ENCODE data around the gene HTR3C.
"Not testable (repeated sequence)": the region's sequence is repeated elsewhere in the genome, so short reads cannot be mapped to it uniquely, and the experiment has no call there.

Gene HTR3C, protein sequence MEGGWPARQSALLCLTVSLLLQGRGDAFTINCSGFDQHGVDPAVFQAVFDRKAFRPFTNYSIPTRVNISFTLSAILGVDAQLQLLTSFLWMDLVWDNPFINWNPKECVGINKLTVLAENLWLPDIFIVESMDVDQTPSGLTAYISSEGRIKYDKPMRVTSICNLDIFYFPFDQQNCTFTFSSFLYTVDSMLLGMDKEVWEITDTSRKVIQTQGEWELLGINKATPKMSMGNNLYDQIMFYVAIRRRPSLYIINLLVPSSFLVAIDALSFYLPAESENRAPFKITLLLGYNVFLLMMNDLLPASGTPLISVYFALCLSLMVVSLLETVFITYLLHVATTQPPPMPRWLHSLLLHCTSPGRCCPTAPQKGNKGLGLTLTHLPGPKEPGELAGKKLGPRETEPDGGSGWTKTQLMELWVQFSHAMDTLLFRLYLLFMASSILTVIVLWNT

DNA sequence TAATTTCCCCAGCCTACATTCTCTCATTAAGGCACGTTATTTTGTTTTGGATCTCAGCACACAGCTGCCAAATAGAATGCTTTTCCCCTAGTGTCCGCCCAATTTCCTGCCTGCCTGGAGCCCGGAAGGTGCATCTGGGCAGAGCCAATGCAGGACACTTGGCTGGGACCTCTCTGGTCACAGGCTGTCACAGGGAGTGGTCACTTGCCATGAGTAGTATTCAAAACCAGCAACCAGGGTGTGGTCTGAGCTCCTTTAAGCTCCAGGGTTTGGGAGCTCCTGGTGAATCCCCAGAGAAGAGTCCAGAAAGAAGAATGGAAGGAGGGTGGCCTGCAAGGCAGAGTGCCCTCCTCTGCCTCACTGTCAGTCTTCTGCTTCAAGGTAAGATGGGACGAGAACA is at the start of gene HTR3C:
HTR3C (plus strand) TSS at position 281 of the 400 bp plus-strand sequence; CDS start at position 315, 34 bp downstream.
- no peak within 1 kb of the TSS for H3K4me3 ChIP-seq (ENCODE audit: low read depth, low read length)
- TF ChIP-seq, protein P1, sequence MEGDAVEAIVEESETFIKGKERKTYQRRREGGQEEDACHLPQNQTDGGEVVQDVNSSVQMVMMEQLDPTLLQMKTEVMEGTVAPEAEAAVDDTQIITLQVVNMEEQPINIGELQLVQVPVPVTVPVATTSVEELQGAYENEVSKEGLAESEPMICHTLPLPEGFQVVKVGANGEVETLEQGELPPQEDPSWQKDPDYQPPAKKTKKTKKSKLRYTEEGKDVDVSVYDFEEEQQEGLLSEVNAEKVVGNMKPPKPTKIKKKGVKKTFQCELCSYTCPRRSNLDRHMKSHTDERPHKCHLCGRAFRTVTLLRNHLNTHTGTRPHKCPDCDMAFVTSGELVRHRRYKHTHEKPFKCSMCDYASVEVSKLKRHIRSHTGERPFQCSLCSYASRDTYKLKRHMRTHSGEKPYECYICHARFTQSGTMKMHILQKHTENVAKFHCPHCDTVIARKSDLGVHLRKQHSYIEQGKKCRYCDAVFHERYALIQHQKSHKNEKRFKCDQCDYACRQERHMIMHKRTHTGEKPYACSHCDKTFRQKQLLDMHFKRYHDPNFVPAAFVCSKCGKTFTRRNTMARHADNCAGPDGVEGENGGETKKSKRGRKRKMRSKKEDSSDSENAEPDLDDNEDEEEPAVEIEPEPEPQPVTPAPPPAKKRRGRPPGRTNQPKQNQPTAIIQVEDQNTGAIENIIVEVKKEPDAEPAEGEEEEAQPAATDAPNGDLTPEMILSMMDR (IDR thresholded peaks at IDR 0.05; ENCODE audit: low read depth, low read length), result no peak

DNA sequence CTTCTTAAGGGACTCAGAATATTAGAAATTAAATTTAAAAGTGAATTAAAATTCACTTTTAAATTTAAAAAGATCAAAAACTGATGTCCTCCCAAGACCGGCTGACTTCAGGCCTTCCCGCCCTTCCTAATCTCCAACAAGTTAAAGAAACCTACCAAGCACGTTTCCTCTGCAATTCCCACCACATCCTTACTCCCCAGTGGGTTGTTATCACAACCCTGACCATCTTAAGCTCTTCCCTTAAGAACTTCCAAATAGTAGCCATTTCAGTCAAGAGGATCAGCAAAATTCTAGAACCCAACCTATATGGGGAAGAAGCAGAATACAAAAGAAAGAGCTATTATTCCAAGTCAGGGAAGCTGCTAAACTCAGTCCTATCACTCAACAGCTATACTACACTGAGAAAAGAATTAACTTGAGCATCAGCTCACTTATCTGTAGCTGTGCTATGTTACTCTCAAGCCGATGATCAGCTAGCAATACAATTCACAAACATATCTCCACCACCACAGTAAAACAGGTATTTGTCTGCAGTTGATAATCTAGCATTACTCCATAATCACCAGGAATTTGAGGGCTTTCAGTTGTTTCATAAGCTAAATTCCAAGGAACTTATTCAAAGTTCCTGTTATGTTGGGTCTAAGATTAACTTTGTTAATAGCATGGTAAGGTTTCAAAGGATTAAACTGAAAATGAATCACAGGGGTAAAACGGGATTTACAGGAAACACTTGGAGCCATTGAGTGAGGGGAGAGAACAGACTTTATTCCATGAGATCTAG is 49.5 kb upstream of the HTR3C start:
- TF ChIP-seq, protein P1 (IDR thresholded peaks at IDR 0.05; ENCODE audit: low read depth, low read length), result no peak
- H3K4me3 ChIP-seq (ENCODE audit: low read depth, low read length), result no peak overlapping the region

DNA sequence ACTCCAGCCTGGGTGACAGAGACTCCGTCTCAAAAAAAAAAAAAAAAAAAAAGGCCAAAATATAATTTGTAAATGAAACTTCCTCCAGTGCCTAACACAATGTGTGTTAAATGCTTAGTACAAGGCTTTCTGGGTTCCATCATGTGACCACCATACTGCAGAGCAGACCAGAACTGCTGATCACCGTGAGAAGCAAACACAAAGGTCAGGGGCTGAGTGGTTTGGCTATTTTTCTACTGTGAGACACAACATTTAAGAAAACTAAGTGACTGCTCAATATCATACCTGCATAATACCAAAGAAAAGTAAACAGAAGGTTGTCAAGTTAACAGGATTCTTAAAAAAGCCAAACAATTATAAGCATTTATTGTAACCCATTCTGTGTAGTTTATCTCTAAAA is 48.4 kb upstream of the HTR3C start:
- H3K4me3 ChIP-seq (ENCODE audit: low read depth, low read length), result no peak overlapping the region
- TF ChIP-seq, protein P1 (IDR thresholded peaks at IDR 0.05; ENCODE audit: low read depth, low read length), result no peak

DNA sequence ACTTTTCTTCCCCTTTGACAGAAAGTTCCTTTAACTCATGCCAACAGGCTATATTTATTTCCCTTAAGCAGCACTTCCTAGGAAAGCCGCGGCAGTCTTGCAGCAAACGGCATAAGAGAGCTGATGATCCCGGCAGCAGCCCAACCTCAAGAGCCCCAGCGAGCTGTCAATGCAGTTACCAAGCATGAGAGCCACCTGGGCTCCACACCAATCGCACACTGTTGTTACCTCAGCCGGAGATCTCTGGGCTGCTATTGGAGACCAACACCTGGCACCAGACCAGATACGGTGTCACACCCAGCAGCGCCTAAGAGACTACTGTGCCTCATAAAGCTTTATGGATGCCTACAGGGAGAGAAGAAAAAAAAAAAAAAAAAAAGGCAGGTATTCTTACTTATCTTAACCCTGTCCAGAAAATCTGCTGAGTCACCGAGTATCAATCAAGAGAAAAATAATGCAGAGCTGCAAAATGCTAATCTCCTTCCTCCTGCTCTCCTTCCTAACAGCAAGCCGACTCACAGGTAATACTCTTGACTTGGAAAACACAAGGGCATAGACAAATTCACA is 46.8 kb upstream of the HTR3C start:
- H3K4me3 ChIP-seq (ENCODE audit: low read depth, low read length), result no peak overlapping the region
- TF ChIP-seq, protein P1 (IDR thresholded peaks at IDR 0.05; ENCODE audit: low read depth, low read length), result no peak

DNA sequence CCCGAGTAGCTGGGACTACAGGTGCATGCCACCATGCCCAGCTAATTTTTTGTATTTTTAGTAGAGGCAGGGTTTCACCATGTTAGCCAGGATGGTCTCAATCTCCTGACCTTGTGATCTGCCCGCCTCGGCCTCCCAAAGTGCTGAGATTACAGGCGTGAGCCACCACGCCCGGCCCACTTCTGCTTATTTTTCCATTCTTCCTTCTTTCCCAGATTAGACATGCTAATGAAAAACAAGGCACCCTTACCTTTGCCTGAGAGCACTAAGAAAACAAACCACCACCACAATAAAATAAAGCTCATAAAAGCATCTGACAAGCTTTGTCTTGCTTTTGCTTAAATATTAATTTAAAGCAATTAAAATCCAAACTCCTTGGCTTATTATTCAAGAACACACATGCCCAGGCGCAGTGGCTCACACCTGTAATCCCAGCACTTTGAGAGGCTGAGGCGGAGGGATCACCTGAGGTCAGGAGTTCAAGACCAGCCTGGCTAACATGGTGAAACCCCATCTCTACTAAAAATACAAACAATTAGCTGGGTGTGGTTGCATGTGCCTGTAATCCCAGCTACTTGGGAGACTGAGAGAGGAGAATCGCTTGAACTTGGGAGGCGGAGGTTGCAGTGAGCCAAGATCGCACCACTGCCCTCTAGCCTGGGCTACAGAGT is 45.6 kb upstream of the HTR3C start:
- not testable (repeated sequence) for H3K4me3 ChIP-seq (ENCODE audit: low read depth, low read length)

DNA sequence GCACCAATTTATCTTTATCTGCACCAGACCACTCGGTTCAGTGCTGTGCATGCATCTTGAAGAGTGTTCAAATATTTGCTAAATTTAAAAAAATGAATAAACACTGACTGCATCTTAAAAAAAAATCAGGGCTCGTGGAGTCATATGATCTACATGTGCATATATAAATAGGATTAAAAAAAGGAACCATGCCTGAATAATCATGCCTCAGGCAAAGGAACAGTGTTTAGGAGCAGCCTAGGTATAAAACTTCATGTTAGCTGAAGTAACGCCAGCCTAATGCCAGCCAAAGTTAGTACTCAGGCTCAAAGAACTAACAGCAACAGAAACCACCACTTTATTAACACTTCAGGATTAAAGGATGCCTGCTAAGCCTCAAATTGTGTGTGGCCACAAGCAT is 44.7 kb upstream of the HTR3C start:
- no peak overlapping the region for H3K4me3 ChIP-seq (ENCODE audit: low read depth, low read length)
- TF ChIP-seq, protein P1 (IDR thresholded peaks at IDR 0.05; ENCODE audit: low read depth, low read length), result no peak

DNA sequence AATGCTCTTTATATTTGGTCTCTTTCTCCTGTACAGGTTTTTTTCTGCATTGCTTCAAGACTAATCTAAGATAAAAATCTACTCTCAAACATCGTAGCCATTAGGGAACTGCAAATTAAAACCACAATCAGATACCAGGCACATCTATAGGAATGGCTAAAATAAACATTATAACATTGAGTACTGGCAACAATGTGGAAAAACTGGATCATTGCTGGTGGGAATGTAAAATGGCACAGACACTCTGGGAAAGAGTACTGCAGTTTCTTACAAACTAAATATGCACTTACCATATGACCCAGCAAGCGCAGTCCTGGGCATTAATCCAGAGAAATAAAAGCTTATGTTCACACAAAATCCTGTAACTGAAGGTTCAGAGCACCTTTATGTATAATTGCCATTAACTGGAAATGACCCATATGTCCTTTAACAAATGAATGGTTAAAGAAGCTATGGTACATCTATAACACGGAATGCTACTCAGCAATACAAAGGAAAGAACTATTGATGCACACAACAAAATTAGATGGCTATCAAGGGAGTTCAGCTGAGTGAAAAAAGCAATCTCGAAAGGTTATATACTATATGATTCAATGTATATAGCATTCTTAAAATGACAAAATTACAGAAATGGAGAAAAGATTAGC is 41.5 kb upstream of the HTR3C start:
- H3K4me3 ChIP-seq (ENCODE audit: low read depth, low read length), result no peak overlapping the region
- TF ChIP-seq, protein P1 (IDR thresholded peaks at IDR 0.05; ENCODE audit: low read depth, low read length), result no peak

Data from WI38 (cell line).